ENCODE results near the gene MEST. TPM values are rescaled to one million over a fixed set of nuclear protein-coding genes. Genes with fewer than 3 reads are reported as not detected.
"Not testable (repeated sequence)": the region's sequence is repeated elsewhere in the genome, so short reads cannot be mapped to it uniquely, and the experiment has no call there.

Gene MEST
- total RNA-seq, 1 experiment from 2014 or later = 76.9 TPM

GRCh38 chr7:130524628-130525027 lies 32.7 kb downstream of the MEST start:
- no peak for DNase-seq
- no peaks in the 10 kb centered on the region for H3K9me2 ChIP-seq (ENCODE audit: insufficient read depth)
- H3K27me3 ChIP-seq (ENCODE audit: insufficient read depth, low read depth) = no peaks in the 10 kb centered on the region
- H3F3A ChIP-seq (ENCODE audit: insufficient read depth, low read depth) = no peaks in the 10 kb centered on the region
- no peak overlapping the region for H3K4me3 ChIP-seq
- no peak overlapping the region for H3K27ac ChIP-seq
- no peaks in the 10 kb centered on the region for H3K36me3 ChIP-seq (ENCODE audit: low read depth)
- H3K4me1 ChIP-seq (replicated peaks; ENCODE audit: insufficient read depth) = no peaks in the 10 kb centered on the region
- POLR2A ChIA-PET (ENCODE audit: unreplicated experiment) = no interaction called here
- CTCF ChIA-PET = no interaction called here
- no TSS peak for BruUV-seq (replicated peaks)
- no peak for TF ChIP-seq EZH2 (IDR thresholded peaks at IDR 0.05; ENCODE audit: low read depth)
- TF ChIP-seq, protein P1, sequence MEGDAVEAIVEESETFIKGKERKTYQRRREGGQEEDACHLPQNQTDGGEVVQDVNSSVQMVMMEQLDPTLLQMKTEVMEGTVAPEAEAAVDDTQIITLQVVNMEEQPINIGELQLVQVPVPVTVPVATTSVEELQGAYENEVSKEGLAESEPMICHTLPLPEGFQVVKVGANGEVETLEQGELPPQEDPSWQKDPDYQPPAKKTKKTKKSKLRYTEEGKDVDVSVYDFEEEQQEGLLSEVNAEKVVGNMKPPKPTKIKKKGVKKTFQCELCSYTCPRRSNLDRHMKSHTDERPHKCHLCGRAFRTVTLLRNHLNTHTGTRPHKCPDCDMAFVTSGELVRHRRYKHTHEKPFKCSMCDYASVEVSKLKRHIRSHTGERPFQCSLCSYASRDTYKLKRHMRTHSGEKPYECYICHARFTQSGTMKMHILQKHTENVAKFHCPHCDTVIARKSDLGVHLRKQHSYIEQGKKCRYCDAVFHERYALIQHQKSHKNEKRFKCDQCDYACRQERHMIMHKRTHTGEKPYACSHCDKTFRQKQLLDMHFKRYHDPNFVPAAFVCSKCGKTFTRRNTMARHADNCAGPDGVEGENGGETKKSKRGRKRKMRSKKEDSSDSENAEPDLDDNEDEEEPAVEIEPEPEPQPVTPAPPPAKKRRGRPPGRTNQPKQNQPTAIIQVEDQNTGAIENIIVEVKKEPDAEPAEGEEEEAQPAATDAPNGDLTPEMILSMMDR (conservative IDR thresholded peaks at IDR 0.05) = no peak
- intact Hi-C loops (cut with micrococcal nuclease; ENCODE audit: unreplicated experiment) = no loop called here
- H3K4me2 ChIP-seq = no peak overlapping the region
- no peak overlapping the region for H2AFZ ChIP-seq
- no peaks in the 10 kb centered on the region for H3K79me2 ChIP-seq (ENCODE audit: low read depth)
- no peaks in the 10 kb centered on the region for H3K9me3 ChIP-seq (ENCODE audit: insufficient read depth, low read depth)
- no peaks in the 10 kb centered on the region for H4K20me1 ChIP-seq (ENCODE audit: insufficient read depth)

GRCh38 chr7:130527752-130528355 lies 36.0 kb downstream of the MEST start:
- H3K36me3 ChIP-seq (ENCODE audit: low read depth); H3K4me1 ChIP-seq (replicated peaks; ENCODE audit: insufficient read depth); H3K27me3 ChIP-seq (ENCODE audit: insufficient read depth, low read depth); intact Hi-C loops (cut with micrococcal nuclease; ENCODE audit: unreplicated experiment); CTCF ChIA-PET; H3K9me3 ChIP-seq (ENCODE audit: insufficient read depth, low read depth); H3K27ac ChIP-seq; H3F3A ChIP-seq (ENCODE audit: insufficient read depth, low read depth); H3K4me2 ChIP-seq; H3K9me2 ChIP-seq (ENCODE audit: insufficient read depth); DNase-seq; H3K4me3 ChIP-seq; POLR2A ChIA-PET (ENCODE audit: unreplicated experiment); H4K20me1 ChIP-seq (ENCODE audit: insufficient read depth); H2AFZ ChIP-seq; H3K79me2 ChIP-seq (ENCODE audit: low read depth); BruUV-seq (replicated peaks): not testable (repeated sequence)

GRCh38 chr7:130529417-130529816 lies 37.5 kb downstream of the MEST start:
- Histone ChIP-seq H4K20me1 (ENCODE audit: insufficient read depth) (no peaks in the 10 kb centered on the region), H3K79me2 (ENCODE audit: low read depth) (no peaks in the 10 kb centered on the region), H3K27ac (no peak overlapping the region), H2AFZ (no peak overlapping the region), H3K4me1 (replicated peaks; ENCODE audit: insufficient read depth) (no peaks in the 10 kb centered on the region), H3K4me2 (no peak overlapping the region), H3K4me3 (no peak overlapping the region), H3F3A (ENCODE audit: insufficient read depth, low read depth) (no peaks in the 10 kb centered on the region), H3K9me3 (ENCODE audit: insufficient read depth, low read depth) (no peaks in the 10 kb centered on the region), H3K27me3 (ENCODE audit: insufficient read depth, low read depth) (no peaks in the 10 kb centered on the region), H3K36me3 (ENCODE audit: low read depth) (no peaks in the 10 kb centered on the region), H3K9me2 (ENCODE audit: insufficient read depth) (no peaks in the 10 kb centered on the region)
- TF ChIP-seq, protein P1 (conservative IDR thresholded peaks at IDR 0.05) = no peak
- TF ChIP-seq EZH2 (IDR thresholded peaks at IDR 0.05; ENCODE audit: low read depth) = no peak
- intact Hi-C loops (cut with micrococcal nuclease; ENCODE audit: unreplicated experiment) = no loop called here
- POLR2A ChIA-PET (ENCODE audit: unreplicated experiment) = no interaction called here
- no TSS peak for BruUV-seq (replicated peaks)
- no peak for DNase-seq
- CTCF ChIA-PET = no interaction called here

DNA sequence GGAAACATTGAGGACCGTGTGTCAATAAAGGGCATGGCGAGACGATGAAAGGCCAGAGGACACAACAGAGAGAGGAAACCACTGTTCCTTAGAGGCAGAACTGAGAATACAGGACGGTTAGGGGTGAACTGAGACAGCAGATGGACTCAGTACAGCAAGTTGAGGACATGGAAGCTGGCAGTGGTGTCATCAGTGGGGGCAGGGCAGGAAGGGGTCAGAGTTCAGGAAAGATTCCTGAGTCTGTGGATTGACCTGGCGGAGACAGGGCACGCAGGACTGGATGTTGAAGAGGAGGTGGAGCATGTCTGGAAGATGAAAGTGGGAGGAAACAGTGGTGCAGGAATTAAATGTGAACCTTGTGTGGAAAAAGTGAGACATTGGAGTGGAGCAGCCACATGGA lies 46.0 kb downstream of the MEST start:
- H3K27ac ChIP-seq; H4K20me1 ChIP-seq (ENCODE audit: insufficient read depth); H3K4me2 ChIP-seq; H3K4me1 ChIP-seq (replicated peaks; ENCODE audit: insufficient read depth); H3K4me3 ChIP-seq; BruUV-seq (replicated peaks); H3K9me3 ChIP-seq (ENCODE audit: insufficient read depth, low read depth); CTCF ChIA-PET; intact Hi-C loops (cut with micrococcal nuclease; ENCODE audit: unreplicated experiment); H2AFZ ChIP-seq; POLR2A ChIA-PET (ENCODE audit: unreplicated experiment); DNase-seq; H3K79me2 ChIP-seq (ENCODE audit: low read depth); H3K9me2 ChIP-seq (ENCODE audit: insufficient read depth); H3F3A ChIP-seq (ENCODE audit: insufficient read depth, low read depth); H3K36me3 ChIP-seq (ENCODE audit: low read depth); H3K27me3 ChIP-seq (ENCODE audit: insufficient read depth, low read depth): not testable (repeated sequence)

- H3K27ac ChIP-seq; H3K36me3 ChIP-seq (ENCODE audit: low read depth); DNase-seq; POLR2A ChIA-PET (ENCODE audit: unreplicated experiment); CTCF ChIA-PET; H3K4me2 ChIP-seq; H4K20me1 ChIP-seq (ENCODE audit: insufficient read depth); H3K9me2 ChIP-seq (ENCODE audit: insufficient read depth); BruUV-seq (replicated peaks); H3K9me3 ChIP-seq (ENCODE audit: insufficient read depth, low read depth); H3K4me1 ChIP-seq (replicated peaks; ENCODE audit: insufficient read depth); H3K4me3 ChIP-seq; H3F3A ChIP-seq (ENCODE audit: insufficient read depth, low read depth); intact Hi-C loops (cut with micrococcal nuclease; ENCODE audit: unreplicated experiment); H3K27me3 ChIP-seq (ENCODE audit: insufficient read depth, low read depth); H2AFZ ChIP-seq; H3K79me2 ChIP-seq (ENCODE audit: low read depth): not testable (repeated sequence)
Measured at GRCh38 chr7:130541287-130541686, 49.4 kb downstream of the MEST start.

- H3K4me2 ChIP-seq; H3F3A ChIP-seq (ENCODE audit: insufficient read depth, low read depth); DNase-seq; H3K27me3 ChIP-seq (ENCODE audit: insufficient read depth, low read depth); H3K9me3 ChIP-seq (ENCODE audit: insufficient read depth, low read depth); intact Hi-C loops (cut with micrococcal nuclease; ENCODE audit: unreplicated experiment); H3K4me3 ChIP-seq; H3K4me1 ChIP-seq (replicated peaks; ENCODE audit: insufficient read depth); H3K79me2 ChIP-seq (ENCODE audit: low read depth); CTCF ChIA-PET; H2AFZ ChIP-seq; BruUV-seq (replicated peaks); H3K36me3 ChIP-seq (ENCODE audit: low read depth); H3K27ac ChIP-seq; POLR2A ChIA-PET (ENCODE audit: unreplicated experiment); H4K20me1 ChIP-seq (ENCODE audit: insufficient read depth); H3K9me2 ChIP-seq (ENCODE audit: insufficient read depth): not testable (repeated sequence)
Measured at GRCh38 chr7:130542297-130542696, 50.4 kb downstream of the MEST start.
